Ureter (tissue), 1 donor: Measurements from ENCODE around the gene LGALS3. TPM values are rescaled to one million over a fixed set of nuclear protein-coding genes. Genes with fewer than 3 reads are reported as not detected.
A peak's percentile ranks its signal among the peaks of the same experiment; 100 is the strongest.
"Not testable (repeated sequence)": the region's sequence is repeated elsewhere in the genome, so short reads cannot be mapped to it uniquely, and the experiment has no call there.

Experiments
- DNase-seq: peaks from one replicate; pipeline ENCODE4 v3.0.0-alpha.2; 2020; ENCODE audit warnings: low spot score
- total RNA-seq: library from RNA; stranded (reverse); gene quantifications from one replicate; pipeline ENCODE4 v1.2.4, GENCODE V29; 2023
- donor health status: DM: yes; HTN: yes; CAD: no.

Gene LGALS3
- 193 TPM for total RNA-seq

DNA sequence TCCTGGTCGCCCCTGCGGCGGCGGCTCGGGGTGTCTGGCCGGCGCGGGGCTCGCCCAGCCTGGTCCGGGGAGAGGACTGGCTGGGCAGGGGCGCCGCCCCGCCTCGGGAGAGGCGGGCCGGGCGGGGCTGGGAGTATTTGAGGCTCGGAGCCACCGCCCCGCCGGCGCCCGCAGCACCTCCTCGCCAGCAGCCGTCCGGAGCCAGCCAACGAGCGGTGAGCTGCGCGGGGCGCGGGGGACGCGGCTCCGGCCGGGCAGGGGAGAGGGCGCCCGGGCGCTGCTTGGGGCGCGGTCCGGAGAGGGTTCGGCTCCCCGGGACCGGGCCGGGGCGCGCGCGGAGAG lies at the start of gene LGALS3:
Gene LGALS3 (plus strand): TSS at position 167 of the 342 bp plus-strand sequence. CDS start 8,122 bp downstream, outside the sequence.
- DNase-seq = peak; percentile 68

DNA sequence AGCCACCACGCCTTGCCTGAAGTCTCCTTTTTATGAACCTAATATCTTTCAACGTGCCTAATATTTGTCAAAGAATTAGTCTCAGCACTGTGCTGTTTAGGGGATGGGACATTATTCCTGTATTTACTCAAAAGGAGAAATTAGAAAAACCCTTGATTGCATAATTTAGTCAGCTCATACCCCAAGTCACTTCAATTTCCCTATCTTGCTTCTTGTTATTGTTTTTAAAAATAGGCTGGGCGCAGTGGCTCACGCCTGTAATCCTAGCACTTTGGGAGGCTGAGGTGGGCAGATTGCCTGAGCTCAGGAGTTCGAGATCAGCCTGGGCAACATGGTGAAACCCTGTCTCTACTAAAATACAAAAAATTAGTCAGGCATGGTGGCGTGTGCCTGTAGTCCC lies 49.1 kb upstream of the LGALS3 start:
- not testable (repeated sequence) for DNase-seq

DNA sequence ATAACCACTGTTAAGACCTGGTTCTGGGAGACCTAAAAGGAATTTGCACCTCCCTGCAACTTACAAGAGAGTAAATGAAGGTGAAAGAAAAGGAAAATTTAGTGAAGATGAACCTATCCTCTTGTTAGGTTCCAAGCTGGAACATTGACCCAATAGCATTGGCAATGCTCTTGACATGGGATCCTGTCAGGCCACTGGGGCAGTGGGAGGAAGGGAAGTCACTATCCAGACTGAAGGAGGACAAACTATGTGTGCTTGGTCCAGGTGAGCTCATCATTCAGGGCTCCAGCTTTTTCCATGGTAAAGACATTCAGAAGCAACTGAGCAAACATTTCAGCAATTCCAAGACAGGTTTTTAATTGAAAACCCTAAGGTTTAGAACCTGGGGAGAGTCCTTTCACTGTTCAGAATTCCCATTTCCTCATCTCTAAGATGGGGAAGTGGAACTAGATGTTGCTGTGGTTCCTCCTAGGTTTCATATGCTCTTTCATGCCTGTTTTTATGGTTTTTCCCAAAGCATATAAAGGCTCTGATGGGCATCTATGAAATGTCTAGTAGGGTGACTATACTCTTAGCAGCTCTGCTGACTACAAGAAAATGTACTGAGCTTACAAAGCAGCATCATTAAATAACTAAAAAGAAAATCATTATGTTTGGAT lies 44.5 kb upstream of the LGALS3 start:
- no peak for DNase-seq

DNA sequence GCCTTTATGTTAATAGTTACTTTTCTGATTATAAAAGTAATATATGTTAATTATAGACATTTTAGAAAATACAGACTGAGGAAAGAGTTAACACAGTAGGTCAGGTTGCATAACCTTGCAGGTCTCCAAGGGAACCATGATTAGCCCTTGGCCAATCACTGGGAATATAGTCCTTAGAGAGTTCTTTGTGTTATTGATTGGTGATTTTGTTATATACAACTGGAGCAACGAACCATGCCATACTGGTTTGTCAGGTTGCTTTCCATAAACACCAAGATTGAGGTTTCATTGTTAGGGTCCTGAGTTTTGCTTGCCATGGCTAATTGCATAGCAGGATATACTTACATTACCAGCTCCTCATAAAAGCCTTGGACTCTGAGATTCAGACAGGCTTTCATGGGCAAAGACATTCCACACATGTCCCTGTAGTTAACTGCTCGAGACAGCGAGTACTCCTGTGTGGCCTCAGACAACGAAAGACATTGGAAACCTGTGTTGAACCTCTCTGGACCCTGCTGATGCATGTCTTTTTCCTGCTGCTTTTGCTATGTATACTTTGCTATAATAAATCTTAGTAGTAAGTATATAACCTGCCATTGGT lies 43.9 kb upstream of the LGALS3 start:
- no peak for DNase-seq

DNA sequence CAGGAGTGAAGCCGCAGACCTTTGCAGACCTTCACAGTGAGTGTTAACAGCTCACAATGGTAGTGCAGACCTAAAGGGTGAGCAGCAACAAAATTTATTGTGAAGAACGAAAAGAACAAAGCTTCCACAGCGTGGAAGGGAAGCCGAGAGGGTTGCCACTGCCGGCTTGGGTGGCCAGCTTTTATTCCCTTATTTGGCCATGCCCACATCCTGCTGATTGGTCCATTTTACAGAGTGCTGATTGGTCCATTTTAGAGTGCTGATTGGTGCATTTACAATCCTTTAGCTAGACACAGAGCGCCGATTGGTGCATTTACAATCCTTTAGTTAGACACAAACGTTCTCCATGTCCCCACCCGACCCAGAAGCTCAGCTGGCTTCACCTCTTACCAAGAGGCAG lies 42.1 kb upstream of the LGALS3 start:
- no peak for DNase-seq

DNA sequence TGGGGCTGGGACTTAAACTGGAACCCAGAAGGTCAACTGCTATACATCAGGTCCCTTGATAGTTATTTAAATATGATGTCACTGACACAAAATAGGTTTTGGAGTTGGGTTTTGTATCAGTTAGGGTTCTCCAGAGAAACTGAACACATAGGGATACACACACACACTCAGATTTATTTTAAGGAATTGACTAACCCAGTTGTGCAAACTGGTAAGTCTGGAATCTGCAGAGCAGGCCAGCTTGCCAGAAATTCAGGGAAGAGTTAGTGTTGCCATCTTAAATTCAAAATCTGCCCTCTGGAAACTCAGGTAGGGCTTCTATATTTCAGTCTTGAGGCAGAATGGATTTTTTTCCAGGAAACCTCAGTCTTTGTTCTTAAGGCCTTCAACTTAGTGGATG lies 40.7 kb upstream of the LGALS3 start:
- no peak for DNase-seq

DNA sequence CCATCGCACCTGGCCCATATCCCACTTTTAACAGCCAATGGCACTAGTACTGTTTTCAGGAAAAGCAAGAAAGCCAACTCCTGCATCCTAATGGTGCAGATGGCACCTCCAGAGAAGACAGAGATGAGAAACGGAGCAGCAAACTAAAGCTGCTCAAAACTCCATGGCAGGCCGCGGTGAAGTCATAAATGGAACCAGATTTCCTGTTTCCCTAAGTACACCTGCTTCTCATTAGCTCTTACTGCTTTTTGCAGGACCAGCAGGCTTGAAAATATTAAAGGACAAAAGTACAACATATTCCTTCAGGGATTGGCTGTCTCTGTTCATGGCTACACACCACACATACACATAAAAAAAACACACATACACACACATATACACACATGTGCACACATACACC lies 36.7 kb upstream of the LGALS3 start:
- DNase-seq = no peak

DNA sequence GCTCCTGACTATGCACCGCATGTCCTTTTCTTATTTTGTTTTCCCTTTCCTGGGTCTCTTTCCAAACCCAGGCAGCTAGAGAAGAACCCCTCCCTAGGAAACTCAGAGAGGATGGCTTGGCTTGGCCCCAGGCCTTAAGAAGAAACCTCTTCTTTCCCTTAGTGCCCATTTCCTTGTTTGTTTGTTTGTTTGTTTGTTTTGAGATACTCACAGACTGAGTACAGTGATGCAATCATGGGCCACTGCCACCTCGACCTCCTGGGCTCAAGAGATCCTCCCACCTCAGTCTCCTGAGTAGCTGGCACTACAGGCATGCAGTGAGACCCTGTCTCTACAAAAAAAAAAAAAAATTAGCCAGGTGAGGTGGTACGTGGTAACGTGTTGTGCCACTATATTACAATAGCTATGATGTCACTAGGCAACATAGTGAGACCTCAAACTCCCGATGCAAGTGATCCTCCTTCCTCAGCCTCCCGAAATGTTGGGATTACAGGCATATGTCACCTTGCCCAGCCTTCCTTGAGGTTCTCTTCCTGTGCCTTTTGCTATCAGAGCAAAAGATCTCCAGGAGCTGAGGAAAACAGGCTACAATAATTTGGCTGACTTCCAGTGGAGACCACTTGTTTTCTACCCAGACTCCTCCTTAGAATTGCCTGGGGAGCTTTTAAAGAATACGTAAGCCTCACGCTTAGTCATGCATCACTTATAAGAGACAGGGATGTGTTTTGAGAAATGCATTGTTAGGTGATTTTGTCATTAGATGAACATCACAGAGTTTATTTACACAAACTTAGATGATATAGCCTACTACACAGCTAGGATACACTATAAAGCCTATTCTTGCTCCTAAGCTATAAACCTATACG lies 34.5 kb upstream of the LGALS3 start:
- DNase-seq = no peak

DNA sequence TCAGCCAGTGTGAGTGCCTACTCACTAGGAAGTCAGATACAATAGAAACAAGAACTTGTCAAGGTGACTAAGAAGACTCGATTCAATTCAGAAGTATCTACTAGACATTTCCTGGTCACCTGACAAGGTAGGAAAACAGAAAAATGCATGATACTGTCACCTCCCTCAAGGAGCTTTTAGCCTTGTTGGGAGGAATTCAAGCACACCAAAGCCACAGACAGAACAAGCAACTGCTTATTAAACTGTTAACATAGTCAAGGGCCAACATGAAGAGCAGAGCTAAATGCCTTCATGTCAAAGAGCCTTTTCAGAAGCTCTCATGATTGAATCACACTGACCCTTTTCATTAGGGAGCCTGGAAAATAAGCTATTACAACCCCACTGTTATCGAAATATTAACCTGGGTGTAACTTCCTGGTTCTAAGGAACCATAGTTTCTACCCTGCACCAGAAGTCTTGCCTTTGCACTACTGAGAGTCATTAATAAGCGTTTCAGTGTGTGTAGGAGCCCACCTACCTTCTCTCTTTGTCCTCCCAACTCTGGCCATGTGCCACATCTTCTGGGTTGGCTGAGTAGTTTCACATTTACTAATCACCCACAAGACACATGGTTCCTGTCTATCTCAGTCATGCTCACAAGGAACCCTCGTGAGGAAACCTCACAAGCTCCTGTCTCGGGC lies 31.0 kb upstream of the LGALS3 start:
- no peak for DNase-seq

DNA sequence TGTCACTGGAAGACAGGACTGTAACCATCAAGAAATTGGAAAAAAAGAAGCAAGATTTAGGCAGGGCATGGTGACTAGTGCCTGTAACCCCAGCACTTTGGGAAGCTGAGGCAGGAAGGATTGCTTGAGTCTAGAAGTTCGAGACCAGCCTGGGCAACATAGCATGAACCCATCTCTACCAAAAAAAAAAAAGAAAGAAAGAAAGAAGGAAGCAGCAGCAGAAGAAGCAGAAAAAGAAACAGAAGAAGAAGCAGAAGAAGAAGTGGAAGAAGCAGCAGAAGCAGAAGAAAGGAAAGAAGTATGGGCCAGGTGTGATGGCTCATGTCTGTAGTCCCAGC lies 30.5 kb upstream of the LGALS3 start:
- DNase-seq = no peak

DNA sequence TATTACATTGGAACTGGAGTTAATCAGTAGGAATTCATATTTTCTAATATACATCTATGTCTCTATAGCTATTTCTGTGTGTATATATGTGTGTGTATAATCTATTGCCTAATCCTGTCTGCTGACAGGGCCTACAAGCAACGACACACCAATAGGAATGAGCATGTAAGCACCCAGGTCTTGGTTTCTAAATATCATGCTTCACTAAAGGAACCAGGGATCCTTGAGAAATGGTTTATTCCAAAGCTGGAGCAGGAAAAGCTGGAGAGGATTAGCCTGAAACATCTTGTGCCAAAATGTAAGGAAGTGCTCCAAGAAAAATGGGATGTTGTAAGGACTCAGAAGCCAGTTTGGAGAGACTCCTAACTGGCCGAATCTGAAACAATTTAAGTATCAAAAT lies 29.3 kb upstream of the LGALS3 start:
- DNase-seq = no peak

DNA sequence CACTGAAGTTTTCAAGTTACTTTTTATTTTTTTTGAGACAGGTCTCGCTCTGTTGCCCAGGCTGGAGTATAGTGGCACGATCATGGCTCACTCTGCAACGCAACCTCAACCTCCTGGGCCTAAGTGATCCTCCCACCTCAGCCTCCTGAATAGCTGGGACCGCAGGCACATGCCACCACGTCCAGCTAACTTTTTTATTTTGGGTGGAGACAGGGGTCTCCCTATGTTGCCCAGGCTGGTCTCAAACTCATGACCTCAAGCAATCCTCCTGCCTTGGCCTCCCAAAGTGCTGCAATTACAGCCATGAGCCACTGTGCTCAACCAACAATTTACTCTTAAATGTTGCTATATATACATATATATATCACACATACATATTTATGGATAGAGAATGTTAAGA lies 27.4 kb upstream of the LGALS3 start:
- no peak for DNase-seq

DNA sequence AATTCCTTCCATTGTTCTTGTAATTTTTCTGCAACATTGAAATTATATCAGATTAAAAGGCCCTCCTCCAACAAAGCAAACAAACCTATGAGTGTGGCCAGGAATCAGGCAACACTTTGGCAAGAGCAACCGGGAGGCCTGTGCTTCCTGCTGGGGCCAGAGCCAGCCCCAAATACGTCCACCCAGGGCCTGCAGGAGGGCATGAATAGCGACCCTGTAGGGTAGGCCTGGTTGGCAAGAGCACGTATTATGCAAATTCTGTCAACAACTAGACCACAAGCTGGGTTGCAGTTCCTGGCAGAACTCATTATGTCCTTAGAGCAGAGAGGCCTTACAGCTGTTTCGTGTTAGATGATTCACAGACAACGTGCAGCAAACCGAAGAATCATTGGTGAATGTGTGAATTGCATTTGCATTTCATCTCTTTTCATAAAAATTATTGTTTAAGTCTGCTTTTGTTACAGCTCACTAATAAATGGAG lies 26.9 kb upstream of the LGALS3 start:
- DNase-seq = peak; percentile 77

DNA sequence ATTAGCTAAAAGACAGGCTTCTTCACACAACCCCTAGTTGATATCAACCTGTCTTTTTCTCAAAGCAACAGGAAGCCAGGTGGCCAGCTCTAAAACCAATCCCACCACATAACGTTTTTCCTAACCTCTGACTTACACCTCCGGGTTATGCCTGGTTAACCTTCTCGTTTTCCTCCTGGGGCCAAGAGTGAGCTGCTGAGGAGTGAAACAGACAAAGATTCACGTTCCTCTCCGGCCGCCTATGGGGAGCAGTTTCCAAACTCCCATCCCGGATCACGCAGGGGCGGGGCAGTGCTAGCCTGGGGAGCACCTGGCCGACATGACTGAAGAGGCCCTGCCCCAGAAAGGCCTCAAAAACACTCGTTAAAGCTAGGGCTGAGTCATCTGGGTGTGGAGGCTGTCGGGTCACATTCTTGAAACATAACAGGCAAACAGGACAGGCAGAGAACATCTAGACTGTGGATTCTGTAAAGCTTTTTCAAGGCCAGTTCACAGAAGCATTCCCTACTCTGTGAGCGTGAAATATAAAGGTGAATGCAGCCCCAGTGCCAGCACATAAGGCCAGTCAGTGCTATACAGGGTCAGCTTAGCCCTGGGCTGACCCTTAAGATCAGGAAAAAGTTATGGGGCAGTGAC lies 25.9 kb upstream of the LGALS3 start:
- DNase-seq = peak; percentile 90

DNA sequence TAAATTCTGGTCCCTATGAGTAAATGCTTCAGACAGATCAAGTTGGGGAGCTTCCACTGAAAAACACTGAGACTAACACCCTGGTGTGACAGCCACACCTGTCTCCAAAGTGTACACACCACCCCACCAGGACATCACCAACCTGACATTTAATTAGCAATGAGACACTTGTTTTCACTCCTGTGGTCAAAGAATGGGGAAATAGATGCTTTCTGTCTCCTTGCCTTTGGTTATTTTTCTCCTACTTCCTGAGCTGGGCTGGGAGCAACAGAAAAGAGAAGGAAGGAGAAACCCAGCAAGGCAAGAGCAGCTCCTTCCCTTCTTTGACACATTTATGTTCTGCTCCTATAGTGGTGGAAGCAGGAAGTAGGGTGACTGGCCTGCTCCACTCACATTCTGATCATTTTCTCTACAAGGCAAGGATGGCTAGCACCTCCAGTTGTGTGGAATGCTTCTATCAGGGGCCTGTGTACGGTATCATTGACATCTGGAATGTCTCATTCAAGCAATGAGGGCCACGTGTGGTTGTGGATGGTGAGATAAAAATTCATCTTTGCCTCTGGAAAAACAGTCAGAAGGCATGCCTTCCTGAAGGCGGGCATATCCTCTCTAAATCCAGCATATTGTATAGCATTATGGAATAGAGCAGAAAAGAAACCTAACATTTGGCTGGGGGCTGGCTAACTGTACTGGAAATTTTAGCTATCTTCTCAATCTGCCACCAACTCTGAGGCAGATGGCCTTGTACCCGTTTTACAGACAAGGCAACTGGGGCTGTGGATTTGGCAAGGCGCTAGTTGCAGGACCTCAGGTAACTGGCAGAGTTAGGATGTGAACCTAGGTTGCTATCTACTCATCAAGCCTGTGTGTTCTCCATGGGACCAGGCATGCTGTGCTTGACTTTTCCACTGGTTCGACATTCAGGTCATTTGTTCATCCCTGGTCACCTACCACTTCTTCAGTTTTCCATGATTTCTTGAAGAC lies 24.8 kb upstream of the LGALS3 start:
- DNase-seq = no peak

DNA sequence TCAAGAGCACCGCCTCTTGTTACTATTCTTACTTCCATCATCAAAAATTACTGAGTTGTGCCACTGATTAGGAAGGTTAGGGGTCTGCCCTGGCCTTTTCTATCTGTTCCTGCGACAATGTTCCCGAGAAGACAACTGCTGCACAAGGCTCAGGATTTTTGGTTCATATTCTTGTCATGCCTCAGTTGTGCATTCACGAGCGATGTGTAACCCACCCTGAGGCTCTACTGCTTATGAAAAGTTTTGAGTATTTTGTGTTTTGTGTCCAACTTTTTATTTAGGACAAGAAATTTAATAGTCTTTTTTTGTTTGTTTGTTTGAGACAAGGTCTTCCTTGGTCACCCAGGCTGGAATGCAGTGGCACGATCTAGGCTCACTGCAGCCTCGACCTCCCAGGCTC lies 23.1 kb upstream of the LGALS3 start:
- no peak for DNase-seq

DNA sequence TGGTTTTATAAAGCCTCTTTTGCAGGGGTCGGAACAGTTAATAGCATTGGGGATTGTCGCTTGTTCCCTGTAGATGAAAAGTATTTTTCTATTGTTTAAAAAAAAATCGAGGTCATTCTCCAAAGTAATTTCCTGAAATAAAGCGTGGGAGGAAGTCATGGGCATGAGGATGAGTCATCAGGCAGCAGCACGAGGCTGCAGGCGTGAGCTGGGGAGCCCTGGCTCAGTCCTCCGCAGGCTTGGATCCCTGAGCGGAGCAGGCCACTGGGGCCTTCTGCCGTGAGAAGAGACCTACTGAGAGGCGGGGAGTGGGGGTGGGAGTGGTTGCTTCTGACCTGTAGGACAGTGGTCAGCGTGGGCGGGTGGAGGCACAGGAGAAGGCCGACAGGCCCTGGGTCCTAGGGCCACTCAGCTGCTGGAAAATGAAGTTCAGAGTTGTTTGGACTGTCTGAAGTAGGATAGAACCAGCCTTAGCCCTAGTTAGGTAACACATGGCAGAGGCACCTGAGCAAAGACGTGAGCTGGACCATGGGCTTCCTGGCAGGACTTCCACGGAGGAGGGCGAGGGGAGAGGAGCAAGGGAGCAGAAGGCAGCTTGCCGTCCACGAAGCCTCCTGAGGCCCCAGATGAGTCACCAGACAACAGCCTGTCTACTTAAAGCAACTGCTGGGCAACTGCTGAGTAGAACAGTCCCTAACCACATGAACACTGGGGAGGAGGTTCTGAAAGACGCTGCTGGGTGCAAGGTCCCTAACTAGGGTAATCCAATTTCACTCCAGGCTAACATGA lies 21.1 kb upstream of the LGALS3 start:
- DNase-seq = peak; percentile 85

DNA sequence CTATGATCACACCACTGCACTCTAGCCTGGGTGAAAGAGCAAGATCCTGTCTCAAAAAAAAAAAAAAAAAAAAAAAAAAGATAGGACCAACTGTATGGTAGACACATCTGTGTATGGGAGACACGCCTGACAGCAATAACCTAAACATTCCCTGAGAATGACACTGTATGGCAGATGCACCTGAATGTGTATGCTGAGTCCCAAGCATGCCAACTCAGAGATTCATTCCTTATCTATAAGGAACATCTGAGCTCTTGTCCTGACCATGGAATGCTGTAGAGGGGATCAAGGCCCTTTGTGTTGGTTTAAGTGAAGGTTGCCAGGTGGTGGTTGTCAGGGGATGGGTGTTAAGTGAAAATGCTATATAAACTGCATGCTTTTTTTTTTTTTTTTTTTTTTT lies 19.2 kb upstream of the LGALS3 start:
- DNase-seq = no peak

DNA sequence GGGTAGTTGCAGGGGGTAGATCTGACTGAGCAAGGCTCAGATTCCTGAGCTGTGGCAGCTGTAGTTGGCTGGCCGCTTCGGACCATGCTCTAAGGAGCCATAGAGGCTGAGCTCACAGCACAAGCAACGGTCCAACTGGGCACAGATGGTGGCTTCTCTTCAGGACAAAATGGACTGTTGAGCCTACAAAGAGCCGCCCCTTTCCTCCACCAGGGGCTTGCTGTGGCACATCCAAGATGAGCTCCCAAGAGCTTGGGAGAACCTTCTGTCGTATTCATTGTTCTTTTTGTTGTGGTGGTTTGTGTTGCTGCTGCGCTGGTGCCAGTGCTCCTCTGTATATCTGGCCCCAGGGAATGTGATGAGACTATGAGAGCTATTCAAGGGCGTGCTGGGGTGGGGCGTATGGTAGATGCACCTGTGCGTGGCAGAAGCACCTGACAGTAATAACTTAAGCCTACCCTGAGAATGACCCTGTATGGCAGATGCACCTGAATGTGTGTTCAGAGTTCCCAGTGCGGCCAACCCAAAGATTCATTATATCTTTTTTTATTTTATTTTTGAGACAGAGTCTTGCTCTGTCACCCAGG lies 17.8 kb upstream of the LGALS3 start:
- DNase-seq = no peak

DNA sequence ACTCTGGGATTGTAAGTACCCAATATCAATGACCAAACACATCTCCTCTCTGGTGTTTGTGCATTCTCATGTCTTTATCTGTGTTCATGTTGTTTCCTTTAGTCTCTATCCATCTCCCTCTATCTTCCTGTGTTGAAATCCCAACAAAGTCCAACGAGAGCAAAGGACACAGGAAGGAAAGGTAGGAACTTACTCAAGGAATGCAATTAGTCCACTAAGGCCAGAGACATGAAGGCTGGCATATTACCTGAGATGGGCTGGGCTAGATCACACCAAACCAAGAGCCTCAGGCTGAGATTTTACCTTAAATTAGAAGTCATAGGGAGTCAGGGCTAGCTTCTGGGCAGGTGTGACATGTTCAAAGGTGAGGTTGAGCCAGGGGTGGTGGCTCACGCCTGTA lies 14.3 kb upstream of the LGALS3 start:
- DNase-seq = no peak
